ENCODE measurements around the gene EPHA3.

- TF ChIP-seq CTCF (IDR thresholded peaks at IDR 0.05) (no peak), POLR2A (IDR thresholded peaks at IDR 0.05) (no peak)
Measured at GRCh38 chr3:89067736-89068135, 39.7 kb upstream of the EPHA3 start.
